ENCODE data around the gene HDGFL3.

- no peak for TF ChIP-seq E2F5 (CRISPR knock-in tag; IDR thresholded peaks at IDR 0.05)
- no peak for TF ChIP-seq CBX8 (IDR thresholded peaks at IDR 0.05; ENCODE audit: borderline replicate concordance, extremely low read depth, low read depth, low read length, poor library complexity, severe bottlenecking)
- no peak for TF ChIP-seq ZNF592 (IDR thresholded peaks at IDR 0.05)
- TF ChIP-seq CTCF (IDR thresholded peaks at IDR 0.05 in 2 of 3, conservative IDR thresholded peaks at IDR 0.05 in 1 of 3; ENCODE audit: insufficient read depth in 2 of 3, low read depth in 1 of 3, low read length in 3 of 3): no peak
- TF ChIP-seq KDM4B (IDR thresholded peaks at IDR 0.05; ENCODE audit: borderline replicate concordance in 2 of 2, low read depth in 1 of 2): no peak
- no peak for TF ChIP-seq TCF7L2 (IDR thresholded peaks at IDR 0.05; ENCODE audit: low read depth, low read length)
- no peak for TF ChIP-seq FOXJ3 (CRISPR knock-in tag; IDR thresholded peaks at IDR 0.05)
- no peak for TF ChIP-seq HNRNPL (IDR thresholded peaks at IDR 0.05; ENCODE audit: low read depth, low read length)
- TF ChIP-seq ZZZ3 (IDR thresholded peaks at IDR 0.05): no peak
- no peak for TF ChIP-seq YY1 (IDR thresholded peaks at IDR 0.05; ENCODE audit: borderline replicate concordance in 1 of 3, control insufficient read depth in 1 of 3, extremely low read depth in 1 of 3, insufficient read depth in 3 of 3, insufficient read length in 1 of 3, insufficient replicate concordance in 2 of 3, low read depth in 1 of 3, low read length in 2 of 3)
- TF ChIP-seq SLC30A9 (CRISPR knock-in tag; IDR thresholded peaks at IDR 0.05): no peak
- no peak for TF ChIP-seq E2F3 (CRISPR knock-in tag; IDR thresholded peaks at IDR 0.05)
- no peak for TF ChIP-seq STAT6 (CRISPR knock-in tag; IDR thresholded peaks at IDR 0.05)
- no peak for TF ChIP-seq NR3C1 (CRISPR knock-in tag; IDR thresholded peaks at IDR 0.05)
Measured at GRCh38 chr15:83144771-83145170, 62.9 kb downstream of the HDGFL3 start.
